MM.1S (cell line): ENCODE results near the gene PEAK1.

ENCODE experiments used
- CTCF ChIP-seq: fragments of 300-600 bp; sonication (generic); IDR thresholded peaks from 2 replicates; pipeline ENCODE4 v1.5.1; 2016; ENCODE audit warnings: antibody characterized with exemption, low read length, mixed read lengths
- EZH2 ChIP-seq: fragments of 300-600 bp; sonication (generic); optimal IDR thresholded peaks from 2 replicates; pipeline ENCODE3; 2017; ENCODE audit warnings: low read depth, mild to moderate bottlenecking, antibody characterized with exemption, low read length, mixed read lengths

DNA sequence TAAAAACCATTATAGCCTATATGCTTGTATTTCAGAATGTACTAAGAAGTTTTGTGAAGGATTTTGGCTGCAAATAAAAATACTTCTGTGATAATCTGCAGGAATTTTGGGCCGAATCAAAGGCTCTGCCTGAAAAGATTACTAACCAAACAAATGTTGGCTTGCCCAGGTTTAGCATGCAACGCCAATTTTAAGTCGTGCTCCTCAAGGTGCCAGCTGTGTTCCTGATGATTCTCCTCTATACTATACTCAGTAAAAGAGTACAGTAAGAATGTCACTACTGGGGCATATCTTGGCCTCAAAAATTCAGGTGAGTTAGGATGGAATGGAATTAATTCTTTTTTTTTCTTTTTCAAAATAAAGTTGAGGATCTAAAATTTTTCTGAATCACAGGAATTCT lies 198.2 kb downstream of the PEAK1 start:
- TF ChIP-seq CTCF (no peak), EZH2 (no peak)
